ENCODE results near the gene COL18A1. TPM values are rescaled to one million over a fixed set of nuclear protein-coding genes. Genes with fewer than 3 reads are reported as not detected.

The COL18A1 gene
- total and polyA plus RNA-seq, 2 donors from 2014 or later: 150 to 316 TPM

- no peak overlapping the region for H3K9ac ChIP-seq (ENCODE audit: low read length in 3 of 3)
- peaks cover 0 to 17% (median 5%) of the 10 kb centered on the region in 3 donors for H3K4me1 ChIP-seq (ENCODE audit: control insufficient read depth in 2 of 3, insufficient read depth in 2 of 3, low read depth in 1 of 3, low read length in 3 of 3)
- no peak overlapping the region for H3K27ac ChIP-seq (ENCODE audit: low read depth in 2 of 2, low read length in 2 of 2)
- no peak for FAIRE-seq
- TF ChIP-seq, protein P1, sequence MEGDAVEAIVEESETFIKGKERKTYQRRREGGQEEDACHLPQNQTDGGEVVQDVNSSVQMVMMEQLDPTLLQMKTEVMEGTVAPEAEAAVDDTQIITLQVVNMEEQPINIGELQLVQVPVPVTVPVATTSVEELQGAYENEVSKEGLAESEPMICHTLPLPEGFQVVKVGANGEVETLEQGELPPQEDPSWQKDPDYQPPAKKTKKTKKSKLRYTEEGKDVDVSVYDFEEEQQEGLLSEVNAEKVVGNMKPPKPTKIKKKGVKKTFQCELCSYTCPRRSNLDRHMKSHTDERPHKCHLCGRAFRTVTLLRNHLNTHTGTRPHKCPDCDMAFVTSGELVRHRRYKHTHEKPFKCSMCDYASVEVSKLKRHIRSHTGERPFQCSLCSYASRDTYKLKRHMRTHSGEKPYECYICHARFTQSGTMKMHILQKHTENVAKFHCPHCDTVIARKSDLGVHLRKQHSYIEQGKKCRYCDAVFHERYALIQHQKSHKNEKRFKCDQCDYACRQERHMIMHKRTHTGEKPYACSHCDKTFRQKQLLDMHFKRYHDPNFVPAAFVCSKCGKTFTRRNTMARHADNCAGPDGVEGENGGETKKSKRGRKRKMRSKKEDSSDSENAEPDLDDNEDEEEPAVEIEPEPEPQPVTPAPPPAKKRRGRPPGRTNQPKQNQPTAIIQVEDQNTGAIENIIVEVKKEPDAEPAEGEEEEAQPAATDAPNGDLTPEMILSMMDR (IDR thresholded peaks at IDR 0.05; ENCODE audit: borderline replicate concordance, extremely low read depth, insufficient read depth): no peak
- no peaks in the 10 kb centered on the region for H3K9me3 ChIP-seq (ENCODE audit: control insufficient read depth in 2 of 3, insufficient read depth in 1 of 3, low read length in 3 of 3)
- H3K27me3 ChIP-seq (ENCODE audit: control insufficient read depth, insufficient read depth, low read length): no peaks in the 10 kb centered on the region
- no peaks in the 10 kb centered on the region for H3K36me3 ChIP-seq (ENCODE audit: control insufficient read depth in 2 of 3, insufficient read depth in 3 of 3, low read length in 3 of 3)
- intact Hi-C loops (cut with DNase I): no loop called here
- H3K4me3 ChIP-seq (ENCODE audit: low read length in 3 of 3): no peak overlapping the region
- DNase-seq: peak in 3 of 5 donors; percentile 10 to 68 (median 48)
Observed at GRCh38 chr21:45390121-45390751, 14.7 kb upstream of the COL18A1 start.

DNA sequence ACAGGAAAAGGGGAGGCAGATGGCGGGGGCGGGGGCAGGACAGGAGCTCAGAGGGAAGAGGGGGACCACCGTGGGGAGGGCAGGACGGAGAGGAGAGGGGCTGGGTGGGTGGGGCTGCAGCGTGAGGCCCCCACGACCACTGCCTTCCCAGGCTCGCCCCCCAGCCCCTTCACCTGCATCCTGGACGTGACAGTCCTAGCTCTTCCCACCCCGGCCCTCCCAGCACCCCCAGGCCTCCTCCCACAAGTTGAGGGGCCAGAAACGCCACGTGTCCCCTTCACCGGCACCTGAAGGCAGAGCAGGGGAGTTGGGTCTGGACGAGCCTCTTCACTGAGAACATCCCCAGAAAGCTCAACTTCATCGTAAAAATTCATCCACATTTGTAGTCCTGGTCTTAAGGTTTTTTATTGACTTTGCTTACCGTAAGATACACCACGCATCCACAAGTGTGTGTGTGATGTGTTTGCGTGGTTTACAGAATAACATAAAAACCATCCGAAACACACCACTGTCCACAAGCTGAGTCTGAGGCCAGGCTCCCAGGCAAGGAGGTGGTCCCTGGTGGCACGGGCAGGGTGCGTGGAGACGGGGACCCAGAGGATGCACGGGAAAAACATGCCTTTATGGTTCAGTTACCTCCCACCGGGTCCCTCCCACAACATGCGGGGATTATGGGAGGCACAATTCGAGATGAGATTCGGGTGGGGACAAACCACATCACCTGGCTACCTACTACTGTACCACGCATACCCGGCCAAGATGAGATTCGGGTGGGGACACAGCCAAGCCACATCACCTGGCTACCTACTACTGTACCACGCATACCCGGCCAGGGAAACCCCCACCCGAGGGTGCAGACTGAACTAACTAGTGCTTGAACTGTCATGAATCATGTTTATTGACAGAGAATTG lies 13.9 kb upstream of the COL18A1 start:
- H3K4me3 ChIP-seq (ENCODE audit: low read length in 3 of 3): no peak overlapping the region
- H3K9ac ChIP-seq (ENCODE audit: low read length in 3 of 3): no peak overlapping the region
- DNase-seq: peak in 2 of 5 donors; percentile 33 to 51
- intact Hi-C loops (cut with DNase I): no loop called here
- peaks cover 0 to 17% (median 5%) of the 10 kb centered on the region in 3 donors for H3K4me1 ChIP-seq (ENCODE audit: control insufficient read depth in 2 of 3, insufficient read depth in 2 of 3, low read depth in 1 of 3, low read length in 3 of 3)
- no peaks in the 10 kb centered on the region for H3K9me3 ChIP-seq (ENCODE audit: control insufficient read depth in 2 of 3, insufficient read depth in 1 of 3, low read length in 3 of 3)
- no peak overlapping the region for H3K27ac ChIP-seq (ENCODE audit: low read depth in 2 of 2, low read length in 2 of 2)
- no peak for FAIRE-seq
- no peaks in the 10 kb centered on the region for H3K27me3 ChIP-seq (ENCODE audit: control insufficient read depth, insufficient read depth, low read length)
- no peaks in the 10 kb centered on the region for H3K36me3 ChIP-seq (ENCODE audit: control insufficient read depth in 2 of 3, insufficient read depth in 3 of 3, low read length in 3 of 3)
- TF ChIP-seq, protein P1 (IDR thresholded peaks at IDR 0.05; ENCODE audit: borderline replicate concordance, extremely low read depth, insufficient read depth): no peak

GRCh38 chr21:45391743-45392572 lies 13.0 kb upstream of the COL18A1 start:
- no peaks in the 10 kb centered on the region for H3K27me3 ChIP-seq (ENCODE audit: control insufficient read depth, insufficient read depth, low read length)
- DNase-seq (peak in 1 of 5 donors; percentile 47), FAIRE-seq (no peak)
- H3K36me3 ChIP-seq (ENCODE audit: control insufficient read depth in 2 of 3, insufficient read depth in 3 of 3, low read length in 3 of 3): no peaks in the 10 kb centered on the region
- no peak overlapping the region for H3K27ac ChIP-seq (ENCODE audit: low read depth in 2 of 2, low read length in 2 of 2)
- no peaks in the 10 kb centered on the region for H3K9me3 ChIP-seq (ENCODE audit: control insufficient read depth in 2 of 3, insufficient read depth in 1 of 3, low read length in 3 of 3)
- H3K9ac ChIP-seq (ENCODE audit: low read length in 3 of 3): no peak overlapping the region
- TF ChIP-seq, protein P1 (IDR thresholded peaks at IDR 0.05; ENCODE audit: borderline replicate concordance, extremely low read depth, insufficient read depth): no peak
- no peak overlapping the region for H3K4me3 ChIP-seq (ENCODE audit: low read length in 3 of 3)
- H3K4me1 ChIP-seq (ENCODE audit: control insufficient read depth in 2 of 3, insufficient read depth in 2 of 3, low read depth in 1 of 3, low read length in 3 of 3): peaks cover 0 to 9% (median 5%) of the 10 kb centered on the region in 3 donors
- intact Hi-C loops (cut with DNase I): no loop called here

Data from kidney (tissue), 14 donors.